Left lung (tissue), 10 donors: ENCODE measurements around the gene TMEM130. TPM values are rescaled to one million over a fixed set of nuclear protein-coding genes. Genes with fewer than 3 reads are reported as not detected.
A peak's percentile ranks its signal among the peaks of the same experiment; 100 is the strongest.

Experiments
- ATAC-seq: fragments of 200-7000 bp; cut with Tn5 transposase; one replicate; pipeline ENCODE4 v1.9.1; 2020; ENCODE audit warnings: moderate library complexity
- DNase-seq, 4 donors: peaks; one replicate each; pipeline ENCODE4 v3.0.0-alpha.2; 2013 to 2020
- H3K27ac ChIP-seq, 2 donors: fragments of 200-600 bp; sonication (generic) in 1 of 2; one replicate each; pipeline versions ENCODE4 v1.5.0 to v1.8.0; 2020 to 2021
- H3K27me3 ChIP-seq, 2 donors: fragments of 200-600 bp; sonication (generic) in 1 of 2; one replicate each; pipeline versions ENCODE4 v1.5.0 to v1.8.0; 2020 to 2021
- H3K36me3 ChIP-seq, 2 donors: fragments of 200-600 bp; sonication (generic) in 1 of 2; one replicate each; pipeline versions ENCODE4 v1.5.0 to v1.8.0; 2020 to 2021
- H3K4me1 ChIP-seq, 2 donors: fragments of 200-600 bp; one replicate each; pipeline ENCODE4 v1.8.0; 2021
- H3K4me3 ChIP-seq, 2 donors: fragments of 200-600 bp; sonication (generic) in 1 of 2; one replicate each; pipeline versions ENCODE4 v1.5.0 to v1.8.0; 2020 to 2021; ENCODE audit warnings: mild to moderate bottlenecking in 1 of 2
- H3K9me3 ChIP-seq, 2 donors: fragments of 200-600 bp; sonication (generic) in 1 of 2; one replicate each; pipeline versions ENCODE4 v1.5.0 to v1.8.0; 2020 to 2021
- intact Hi-C, 2 donors: fragments of 100-400 bp; cut with DNase I; formaldehyde crosslinking; loops; one replicate each; pipeline versions ENCODE4 v1.11.2 to v1.14.2; 2022
- polyA plus RNA-seq, 6 donors: library from polyadenylated mRNA; unstranded; fragments of 120-200 nt; gene quantifications; one replicate each; pipeline ENCODE4 v1.2.1, GENCODE V29; 2013; ENCODE audit not compliant: insufficient read length in 6 of 6
- total RNA-seq, 2 donors: library from RNA; stranded (reverse); fragmentation: NEBNext Ultra II Directional; extraction: Animal tissue kit (Norgen Biotek cat#: 25700); gene quantifications; one replicate each; pipeline ENCODE4 v1.2.1, GENCODE V29; 2021
- TF ChIP-seq, protein P1 (sequence below), 2 donors: fragments of 200-600 bp; sonication (generic) in 1 of 2; IDR thresholded peaks; one replicate each; pipeline versions ENCODE4 v1.5.0 to v1.8.0; 2021; ENCODE audit warnings: antibody characterized with exemption in 2 of 2
- donor health status: DM: no; HTN: yes; CAD: no.
- donor health status: DM: no; HTN: no; CAD: no.

TMEM130 gene
- total and polyA plus RNA-seq, 8 donors: 0.17 to 1.5 (median 0.32) TPM

DNA sequence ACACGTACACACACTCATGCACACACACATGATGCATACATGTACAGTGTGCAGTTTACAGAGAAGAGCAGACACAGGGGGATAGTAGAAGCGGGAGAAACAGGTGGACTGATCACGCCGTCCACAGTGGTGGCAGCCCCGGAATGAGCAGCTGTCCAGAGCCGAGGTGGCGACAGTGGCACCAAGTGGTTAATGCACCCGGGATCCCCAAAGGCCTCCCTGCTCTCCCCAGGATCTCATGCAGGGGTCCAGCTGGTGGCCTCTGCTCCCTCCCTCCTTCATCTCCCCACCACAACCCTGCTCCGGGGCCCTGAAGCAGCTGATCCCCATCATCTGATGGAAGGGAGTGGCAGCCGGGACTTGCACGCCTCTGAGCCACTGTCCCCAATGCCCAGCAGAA lies 29.7 kb downstream of the TMEM130 start:
- H3K27me3 ChIP-seq: peaks cover 0 to 49% of the 10 kb centered on the region in 2 donors

DNA sequence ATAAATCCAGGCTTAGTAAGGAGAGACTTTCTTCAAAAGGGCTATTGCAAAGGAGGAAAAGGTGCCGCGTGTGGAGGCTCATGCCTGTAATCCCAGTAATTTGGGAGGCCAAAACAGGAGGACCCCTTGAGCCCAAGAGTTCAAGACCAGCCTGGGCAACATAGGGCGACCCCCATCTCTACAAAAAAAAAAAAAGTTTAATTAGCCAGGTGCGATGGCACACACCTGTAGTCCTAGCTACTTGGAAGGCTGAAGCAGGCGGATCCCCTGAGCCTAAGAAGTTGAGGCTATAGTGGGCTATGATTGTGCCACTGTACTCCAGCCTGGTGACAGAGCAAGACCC lies 32.2 kb downstream of the TMEM130 start:
- intact Hi-C loops: no loop called here
- no peaks in the 10 kb centered on the region for H3K36me3 ChIP-seq
- no peak overlapping the region for H3K27ac ChIP-seq
- peaks cover 0 to 49% of the 10 kb centered on the region in 2 donors for H3K27me3 ChIP-seq
- ATAC-seq (no peak), DNase-seq (no peak)
- no peak overlapping the region for H3K4me3 ChIP-seq
- TF ChIP-seq, protein P1, sequence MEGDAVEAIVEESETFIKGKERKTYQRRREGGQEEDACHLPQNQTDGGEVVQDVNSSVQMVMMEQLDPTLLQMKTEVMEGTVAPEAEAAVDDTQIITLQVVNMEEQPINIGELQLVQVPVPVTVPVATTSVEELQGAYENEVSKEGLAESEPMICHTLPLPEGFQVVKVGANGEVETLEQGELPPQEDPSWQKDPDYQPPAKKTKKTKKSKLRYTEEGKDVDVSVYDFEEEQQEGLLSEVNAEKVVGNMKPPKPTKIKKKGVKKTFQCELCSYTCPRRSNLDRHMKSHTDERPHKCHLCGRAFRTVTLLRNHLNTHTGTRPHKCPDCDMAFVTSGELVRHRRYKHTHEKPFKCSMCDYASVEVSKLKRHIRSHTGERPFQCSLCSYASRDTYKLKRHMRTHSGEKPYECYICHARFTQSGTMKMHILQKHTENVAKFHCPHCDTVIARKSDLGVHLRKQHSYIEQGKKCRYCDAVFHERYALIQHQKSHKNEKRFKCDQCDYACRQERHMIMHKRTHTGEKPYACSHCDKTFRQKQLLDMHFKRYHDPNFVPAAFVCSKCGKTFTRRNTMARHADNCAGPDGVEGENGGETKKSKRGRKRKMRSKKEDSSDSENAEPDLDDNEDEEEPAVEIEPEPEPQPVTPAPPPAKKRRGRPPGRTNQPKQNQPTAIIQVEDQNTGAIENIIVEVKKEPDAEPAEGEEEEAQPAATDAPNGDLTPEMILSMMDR (IDR thresholded peaks at IDR 0.05): no peak
- H3K9me3 ChIP-seq: no peaks in the 10 kb centered on the region
- peaks cover 4% of the 10 kb centered on the region in 2 donors for H3K4me1 ChIP-seq

More for the DNA sequence above, 29.7 kb downstream of the TMEM130 start:
- TF ChIP-seq, protein P1 (IDR thresholded peaks at IDR 0.05): no peak
- Histone ChIP-seq H3K36me3 (no peaks in the 10 kb centered on the region), H3K27ac (no peak overlapping the region), H3K9me3 (no peaks in the 10 kb centered on the region), H3K4me3 (no peak overlapping the region), H3K4me1 (peaks cover 4% of the 10 kb centered on the region in 2 donors)
- no peak for DNase-seq
- intact Hi-C loops: loop anchor here in 1 of 2 donors (5.0 kb wide), 1 partner anchor 408 kb away; no protein-coding TSS in a partner anchor
- no peak for ATAC-seq

DNA sequence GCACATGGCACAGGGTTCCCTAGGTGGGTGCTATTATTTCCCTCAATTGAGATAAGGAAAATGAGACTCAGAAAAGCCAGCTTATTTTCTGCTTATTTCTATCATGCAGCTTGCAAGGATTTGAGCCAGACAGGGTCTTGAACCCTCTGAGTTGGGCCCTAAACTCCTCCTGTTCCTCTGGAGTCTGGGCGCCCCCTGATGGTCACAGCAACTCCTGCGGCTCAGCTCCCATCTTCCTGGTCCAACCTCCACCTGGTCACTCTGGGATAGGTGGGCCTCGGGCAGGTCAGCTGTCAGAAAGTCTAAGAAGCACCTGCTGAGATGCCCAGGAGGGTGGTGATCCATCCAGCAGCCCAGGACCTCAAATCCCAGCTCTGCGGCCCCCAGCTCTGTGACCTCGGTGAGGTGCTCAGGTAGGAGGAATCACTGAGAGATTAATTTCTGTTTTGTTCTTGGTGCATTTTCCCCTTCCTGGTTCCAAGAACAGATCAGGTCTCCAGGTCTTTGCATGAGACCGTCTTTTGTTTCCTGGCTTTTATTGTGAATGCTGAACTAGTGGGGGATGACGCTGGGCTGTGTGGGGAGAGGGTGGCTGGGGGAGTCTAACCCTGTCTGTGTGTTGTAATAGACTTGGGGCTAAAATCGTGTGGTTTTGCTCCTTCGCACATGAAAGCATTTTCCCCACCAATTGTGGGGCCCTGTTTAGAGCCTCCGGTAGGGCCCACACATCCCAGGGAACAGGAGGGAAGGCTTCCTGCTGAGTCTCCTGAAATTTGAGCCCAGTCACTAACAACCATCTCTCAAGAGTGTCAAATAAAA lies 32.8 kb downstream of the TMEM130 start:
- no peak overlapping the region for H3K4me3 ChIP-seq
- H3K36me3 ChIP-seq: no peaks in the 10 kb centered on the region
- H3K27ac ChIP-seq: no peak overlapping the region
- no peak for DNase-seq
- H3K4me1 ChIP-seq: peaks cover 4% of the 10 kb centered on the region in 2 donors
- intact Hi-C loops: no loop called here
- TF ChIP-seq, protein P1 (IDR thresholded peaks at IDR 0.05): peak in 1 of 2 donors; percentile 27
- H3K9me3 ChIP-seq: no peaks in the 10 kb centered on the region
- ATAC-seq: peak; percentile 22
- H3K27me3 ChIP-seq: peaks cover 0 to 49% of the 10 kb centered on the region in 2 donors

DNA sequence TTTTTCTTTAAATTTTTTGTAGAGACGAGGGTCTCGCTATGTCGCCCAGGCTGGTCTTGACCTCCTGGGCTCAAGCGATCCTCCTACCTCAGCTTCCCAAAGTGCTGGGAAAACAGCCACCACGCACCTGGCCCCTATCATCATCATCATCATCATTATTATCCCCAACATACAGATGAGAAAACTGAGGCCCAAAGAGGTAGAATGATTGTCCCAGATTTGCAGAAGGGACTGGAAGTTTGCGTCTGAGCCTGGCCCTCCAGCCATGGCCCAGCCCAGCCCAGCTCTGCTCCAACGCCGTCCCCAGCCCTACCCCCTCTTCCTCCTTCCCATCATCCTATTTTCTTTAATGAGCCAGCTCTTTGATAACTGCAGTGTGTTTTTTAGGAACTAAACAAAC lies 34.9 kb downstream of the TMEM130 start:
- DNase-seq (no peak), ATAC-seq (no peak)
- Histone ChIP-seq H3K4me1 (no peaks in the 10 kb centered on the region), H3K27me3 (peaks cover 0 to 41% of the 10 kb centered on the region in 2 donors), H3K36me3 (no peaks in the 10 kb centered on the region), H3K9me3 (no peaks in the 10 kb centered on the region), H3K4me3 (no peak overlapping the region), H3K27ac (no peak overlapping the region)
- intact Hi-C loops: no loop called here
- TF ChIP-seq, protein P1 (IDR thresholded peaks at IDR 0.05): no peak

DNA sequence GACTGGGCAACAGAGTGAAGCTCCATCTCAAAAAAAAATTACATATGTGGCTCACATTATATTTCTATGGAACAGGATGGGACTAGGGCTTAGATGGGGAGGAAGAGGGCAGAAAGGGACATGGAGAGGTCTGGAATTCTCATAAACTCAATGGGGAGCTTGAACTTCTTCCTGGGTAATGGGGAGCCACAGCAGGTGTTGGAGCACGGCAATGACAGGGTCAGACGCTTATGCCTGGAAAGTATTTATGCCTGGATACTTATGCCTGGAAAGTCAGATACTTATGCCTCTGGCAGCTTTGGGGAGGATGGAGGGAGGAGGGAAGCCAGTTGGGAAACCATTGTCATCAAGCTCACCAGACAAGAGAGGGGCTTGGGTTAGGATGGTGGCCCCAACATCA lies 36.8 kb downstream of the TMEM130 start:
- DNase-seq: no peak
- H3K9me3 ChIP-seq: no peaks in the 10 kb centered on the region
- no peak for ATAC-seq
- H3K27ac ChIP-seq: no peak overlapping the region
- intact Hi-C loops: no loop called here
- peaks cover 0 to 23% of the 10 kb centered on the region in 2 donors for H3K27me3 ChIP-seq
- H3K4me3 ChIP-seq: no peak overlapping the region
- no peaks in the 10 kb centered on the region for H3K36me3 ChIP-seq
- TF ChIP-seq, protein P1 (IDR thresholded peaks at IDR 0.05): no peak
- H3K4me1 ChIP-seq: no peaks in the 10 kb centered on the region
